IMR-90 (cell line): Measurements from ENCODE around the gene PLCB3.

Experiments used
- CEBPB ChIP-seq: IDR thresholded peaks from 2 replicates; pipeline ENCODE4 v1.6.1; 2012; ENCODE audit warnings: low read depth, low read length, improper control_type of control experiment
- CTCF ChIP-seq: conservative IDR thresholded peaks from 2 replicates; pipeline ENCODE4 v1.5.1; 2012; ENCODE audit warnings: mild to moderate bottlenecking, low read depth, low read length, improper control_type of control experiment
- ELK1 ChIP-seq: fragments of 150-350 bp; IDR thresholded peaks from 2 replicates; pipeline ENCODE4 v1.6.1; 2016; ENCODE audit warnings: low read depth, mild to moderate bottlenecking, low read length, moderate library complexity, borderline replicate concordance
- FOS ChIP-seq: fragments of 150-350 bp; IDR thresholded peaks from 2 replicates; pipeline ENCODE4 v1.6.1; 2016; ENCODE audit warnings: low read depth, low read length
- NFE2L2 ChIP-seq: fragments of 150-350 bp; IDR thresholded peaks from 2 replicates; pipeline ENCODE4 v1.6.1; 2016; ENCODE audit warnings: low read depth, mild to moderate bottlenecking, low read length
- POLR2A ChIP-seq: IDR thresholded peaks from 2 replicates; pipeline ENCODE4 v1.6.1; 2012; ENCODE audit warnings: mild to moderate bottlenecking, low read depth, low read length
- RAD21 ChIP-seq: IDR thresholded peaks from 2 replicates; pipeline ENCODE4 v1.6.1; 2012; ENCODE audit warnings: low read length, improper control_type of control experiment
- RCOR1 ChIP-seq: IDR thresholded peaks from 2 replicates; pipeline ENCODE4 v1.6.1; 2012; ENCODE audit warnings: mild to moderate bottlenecking, low read length, improper control_type of control experiment; ENCODE audit not compliant: insufficient replicate concordance
- RFX5 ChIP-seq: IDR thresholded peaks from 2 replicates; pipeline ENCODE4 v1.8.0; 2012; ENCODE audit warnings: low read depth, mild to moderate bottlenecking, low read length, moderate library complexity
- USF2 ChIP-seq: fragments of 150-350 bp; IDR thresholded peaks from 2 replicates; pipeline ENCODE4 v1.6.1; 2017; ENCODE audit warnings: mild to moderate bottlenecking, antibody characterized with exemption, low read length, low read depth

DNA sequence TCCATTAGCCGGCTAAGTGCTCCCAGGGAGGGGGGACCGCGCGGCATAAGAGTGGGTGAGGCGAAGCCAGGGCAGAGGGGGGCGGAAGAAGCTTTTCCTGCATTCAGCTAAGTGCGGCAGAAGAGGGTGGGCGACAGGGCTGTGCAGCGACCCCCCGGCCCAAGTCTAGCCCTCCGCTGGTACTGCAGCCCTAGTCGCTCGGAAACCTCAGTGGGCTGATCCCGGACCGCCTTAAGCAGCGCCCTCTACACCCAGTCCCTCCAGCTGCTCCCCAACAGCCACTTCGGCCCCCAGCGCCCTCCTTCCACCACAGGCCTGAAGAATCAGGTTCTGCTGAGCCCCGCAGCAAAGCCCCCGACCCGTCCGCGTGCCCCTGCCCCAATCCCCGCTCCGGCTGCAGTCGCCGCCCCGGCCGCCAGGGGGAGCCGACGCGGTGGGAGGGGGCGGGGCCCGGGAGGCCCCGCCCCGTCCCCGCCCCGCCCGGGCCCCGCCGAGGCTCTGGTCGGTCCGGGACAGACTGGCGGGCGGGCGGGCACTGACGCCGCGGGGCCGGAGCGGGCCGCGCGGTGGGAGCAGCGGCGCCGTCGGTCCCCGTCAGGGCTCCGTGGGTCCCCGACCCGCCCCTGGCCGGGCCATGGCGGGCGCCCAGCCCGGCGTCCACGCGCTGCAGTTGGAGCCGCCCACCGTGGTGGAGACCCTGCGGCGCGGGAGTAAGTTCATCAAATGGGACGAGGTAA, at the start of gene PLCB3:
- TF ChIP-seq POLR2A (peak; percentile 46; the same call in 1 of the 2 replicates), RCOR1 (no peak), CTCF (peak; percentile 72), RFX5 (no peak), ELK1 (no peak), FOS (no peak), RAD21 (no peak), NFE2L2 (no peak), CEBPB (no peak), USF2 (no peak)
